ENCODE results near the gene RBKS. TPM values are rescaled to one million over a fixed set of nuclear protein-coding genes. Genes with fewer than 3 reads are reported as not detected.

Gene RBKS
- total RNA-seq = 10 to 100 TPM in 2 of 3 donors, 1 to 10 TPM in 1; 5.9 to 10.6 (median 10.3) TPM
- long read RNA-seq, donor 1, transcript RBKS-201 (8 exons, 1,973 nt) = major isoform, 5 of 12 reads
- long read RNA-seq, donor 1, partial matches to known transcripts = 1 of 12 reads
- long read RNA-seq, donor 1, other reads (novel, unspliced or antisense) = 6 of 12 reads
- long read RNA-seq, donor 2, transcript RBKS-201 (8 exons, 1,973 nt) = major isoform, 12 of 15 reads
- long read RNA-seq, donor 2, partial matches to known transcripts = 0 of 15 reads
- long read RNA-seq, donor 2, other reads (novel, unspliced or antisense) = 3 of 15 reads

GRCh38 chr2:27890146-27890923 is at the start of gene RBKS, which contains the start of gene BABAM2:
TSS of gene RBKS (minus strand) at chr2:27890387. CDS start at chr2:27890345, 42 bp downstream.
TSS of gene BABAM2 (plus strand) at chr2:27890729. CDS start at chr2:27894557, 3,828 bp downstream.
- intact Hi-C loops (cut with DNase I, micrococcal nuclease) = no loop called here
- ATAC-seq (peak; percentile 98), DNase-seq (peak; percentile 91 to 95 (median 93))
- Histone ChIP-seq H3K9me3 (no peaks in the 10 kb centered on the region), H3K4me3 (peak within 1 kb of the TSS; percentile 71), H3K4me1 (ENCODE audit: low read depth) (no peaks in the 10 kb centered on the region), H3K36me3 (ENCODE audit: low read depth) (no peaks in the 10 kb centered on the region)
- TF ChIP-seq CTCF (IDR thresholded peaks at IDR 0.05) = no peak

GRCh38 chr2:27935026-27935425 is 44.8 kb upstream of the RBKS start:
- intact Hi-C loops (cut with DNase I, micrococcal nuclease) = no loop called here
- H3K4me3 ChIP-seq = no peak overlapping the region
- DNase-seq (no peak), ATAC-seq (no peak)
- no peaks in the 10 kb centered on the region for H3K9me3 ChIP-seq
- peaks cover 14% of the 10 kb centered on the region for H3K4me1 ChIP-seq (ENCODE audit: low read depth)
- H3K36me3 ChIP-seq (ENCODE audit: low read depth) = no peaks in the 10 kb centered on the region
- no peak for TF ChIP-seq CTCF (IDR thresholded peaks at IDR 0.05)

- DNase-seq (no peak), ATAC-seq (no peak)
- no peaks in the 10 kb centered on the region for H3K36me3 ChIP-seq (ENCODE audit: low read depth)
- peaks cover 14% of the 10 kb centered on the region for H3K4me1 ChIP-seq (ENCODE audit: low read depth)
- H3K9me3 ChIP-seq = no peaks in the 10 kb centered on the region
- H3K4me3 ChIP-seq = no peak overlapping the region
- intact Hi-C loops (cut with DNase I, micrococcal nuclease) = no loop called here
- no peak for TF ChIP-seq CTCF (IDR thresholded peaks at IDR 0.05)
Measured at GRCh38 chr2:27932396-27932795, 42.2 kb upstream of the RBKS start.

GRCh38 chr2:27931361-27931950 is 41.3 kb upstream of the RBKS start:
- intact Hi-C loops (cut with DNase I, micrococcal nuclease) = no loop called here
- no peak for TF ChIP-seq CTCF (IDR thresholded peaks at IDR 0.05)
- peak; percentile 47 for ATAC-seq
- peaks cover 14% of the 10 kb centered on the region for H3K4me1 ChIP-seq (ENCODE audit: low read depth)
- no peak overlapping the region for H3K4me3 ChIP-seq
- H3K36me3 ChIP-seq (ENCODE audit: low read depth) = no peaks in the 10 kb centered on the region
- no peaks in the 10 kb centered on the region for H3K9me3 ChIP-seq
- DNase-seq = no peak

- no peaks in the 10 kb centered on the region for H3K9me3 ChIP-seq
- no peaks in the 10 kb centered on the region for H3K36me3 ChIP-seq (ENCODE audit: low read depth)
- H3K4me3 ChIP-seq = no peak overlapping the region
- intact Hi-C loops (cut with DNase I, micrococcal nuclease) = no loop called here
- H3K4me1 ChIP-seq (ENCODE audit: low read depth) = peaks cover 14% of the 10 kb centered on the region
- TF ChIP-seq CTCF (IDR thresholded peaks at IDR 0.05) = no peak
- DNase-seq (peak; percentile 44 to 55 (median 50)), ATAC-seq (peak; percentile 89)
Measured at GRCh38 chr2:27929916-27930486, 39.8 kb upstream of the RBKS start.
